K562 (cell line): ENCODE data around the gene ERCC1. TPM values are rescaled to one million over a fixed set of nuclear protein-coding genes. Genes with fewer than 3 reads are reported as not detected.

Experiments
- ARID1B ChIP-seq: fragments of 450-650 bp; IDR thresholded peaks from 2 replicates; pipeline ENCODE4 v1.6.1; 2016; ENCODE audit warnings: antibody characterized with exemption, mild to moderate bottlenecking, inconsistent platforms
- CEBPZ ChIP-seq: fragments of 150-350 bp; IDR thresholded peaks from 2 replicates; pipeline ENCODE4 v1.6.1; 2014; ENCODE audit warnings: low read depth, mild to moderate bottlenecking, low read length, borderline replicate concordance
- FOS ChIP-seq: IDR thresholded peaks from 3 replicates; pipeline ENCODE4 v1.6.1; 2011; ENCODE audit not compliant: insufficient read length; ENCODE audit errors: extremely low read depth
- GABPB1 ChIP-seq: sonication (generic); formaldehyde crosslinking; IDR thresholded peaks from 2 replicates; pipeline ENCODE4 v1.8.0; 2022; ENCODE audit warnings: mild to moderate bottlenecking, missing genetic modification reagents
- HBP1 ChIP-seq: fragments of 450-650 bp; formaldehyde crosslinking; IDR thresholded peaks from 2 replicates; pipeline ENCODE4 v1.4.0; 2022; ENCODE audit warnings: missing genetic modification characterization
- HDGF ChIP-seq: fragments of 450-650 bp; IDR thresholded peaks from 2 replicates; pipeline ENCODE4 v1.6.1; 2016
- IFI16 ChIP-seq: fragments of 250-450 bp; sonication (Bioruptor Pico); IDR thresholded peaks from 2 replicates; pipeline ENCODE4 v2.1.2; 2022; ENCODE audit warnings: mild to moderate bottlenecking, inconsistent platforms
- LEF1 ChIP-seq: fragments of 450-650 bp; IDR thresholded peaks from 2 replicates; pipeline ENCODE4 v1.6.1; 2016; ENCODE audit warnings: mild to moderate bottlenecking
- MTA1 ChIP-seq: fragments of 450-650 bp; IDR thresholded peaks from 2 replicates; pipeline ENCODE4 v1.6.1; 2017; ENCODE audit warnings: borderline replicate concordance
- RCOR1 ChIP-seq, 2 experiments: IDR thresholded peaks; 2 replicates each; pipeline ENCODE4 v1.6.1; 2012; ENCODE audit warnings: low read depth in 2 of 2, low read length in 2 of 2, borderline replicate concordance in 1 of 2, improper control_type of control experiment in 1 of 2
- SAFB2 ChIP-seq: fragments of 200-400 bp; formaldehyde crosslinking; IDR thresholded peaks from 2 replicates; pipeline ENCODE4 v1.6.1; 2018; ENCODE audit warnings: borderline replicate concordance, low read length, low read depth, moderate library complexity; ENCODE audit not compliant: severe bottlenecking
- SIX5 ChIP-seq, 2 experiments: IDR thresholded peaks; 2 replicates each; pipeline ENCODE4 v1.6.1; 2011; ENCODE audit warnings: low read length in 2 of 2, borderline replicate concordance in 1 of 2, low read depth in 1 of 2, mild to moderate bottlenecking in 1 of 2, moderate library complexity in 1 of 2; ENCODE audit not compliant: insufficient read depth in 1 of 2
- STAG1 ChIP-seq: sonication (generic); formaldehyde crosslinking; IDR thresholded peaks from 2 replicates; pipeline ENCODE4 v1.5.0; 2020; ENCODE audit warnings: missing genetic modification reagents, borderline replicate concordance
- TBP ChIP-seq: optimal IDR thresholded peaks from 2 replicates; pipeline ENCODE3; 2011; ENCODE audit warnings: low read depth, low read length, improper control_type of control experiment
- TEAD4 ChIP-seq, 2 experiments: sonication (generic) in 1 of 2; formaldehyde crosslinking in 1 of 2; IDR thresholded peaks; 2 replicates each; pipeline versions ENCODE4 v1.6.1 to v1.8.0; 2012 to 2022; ENCODE audit warnings: borderline replicate concordance in 1 of 2, inconsistent platforms in 1 of 2, low read length in 1 of 2, mild to moderate bottlenecking in 1 of 2, missing genetic modification reagents in 1 of 2
- ZFX ChIP-seq: sonication (generic); formaldehyde crosslinking; IDR thresholded peaks from 2 replicates; pipeline ENCODE4 v1.8.0; 2022; ENCODE audit warnings: mild to moderate bottlenecking, missing genetic modification reagents, moderate library complexity
- ZNF232 ChIP-seq: sonication (generic); formaldehyde crosslinking; IDR thresholded peaks from 2 replicates; pipeline ENCODE4 v1.8.0; 2022; ENCODE audit warnings: mild to moderate bottlenecking, missing genetic modification reagents
- ZNF395 ChIP-seq: fragments of 200-800 bp; sonication (Bioruptor generic); IDR thresholded peaks from 2 replicates; pipeline ENCODE4 v1.6.1; 2017; ENCODE audit warnings: missing genetic modification characterization, missing compliant biosample characterization
- polyA plus RNA-seq, 8 experiments: library from polyadenylated mRNA; depleted of rRNA in 4 of 8; stranded (reverse) in 5 of 8; unstranded in 3 of 8; fragments of >200 nt; fragmentation: Nextera tagmentation in 2 of 8; fragmentation: Illumina TruSeq in 1 of 8; extraction: Ambion mirVana in 2 of 8; extraction: Trizol in 1 of 8; gene quantifications; 2 replicates each; pipeline versions ENCODE4 v1.2.1 to v1.2.3, GENCODE V29; 2011 to 2014; ENCODE audit warnings: inconsistent platforms in 1 of 8, missing spikeins in 1 of 8
- total RNA-seq, 7 experiments: library from RNA; depleted of rRNA in 6 of 7; stranded (reverse); fragments of >200 nt in 6 of 7; fragmentation: Illumina TruSeq in 2 of 7; extraction: Trizol in 2 of 7; gene quantifications; 2 replicates each; pipeline versions ENCODE4 v1.2.1 to v1.2.3, GENCODE V29; 2011 to 2021; ENCODE audit warnings: low replicate concordance in 1 of 7
- TF ChIP-seq, protein P1 (sequence below): fragments of 250-450 bp; sonication (Bioruptor Pico); IDR thresholded peaks from 2 replicates; pipeline ENCODE4 v1.8.0; 2022; ENCODE audit warnings: moderate library complexity, mild to moderate bottlenecking, inconsistent platforms

Gene ERCC1
- total and polyA plus RNA-seq, 9 of the 15 experiments (the other 6 are each of a cell fraction or from before 2014, with no cell fraction given): 9.3 to 92.6 (median 60.0) TPM

- TF ChIP-seq CEBPZ: no peak
- peak; percentile 81 for TF ChIP-seq ARID1B
- no peak for TF ChIP-seq HDGF
- 0 out of 2 replicates have a peak, but pooled peaks have one; percentile 39 for TF ChIP-seq MTA1
- TF ChIP-seq FOS: peak; percentile 19
- peak; percentile 68 for TF ChIP-seq ZNF395 (CRISPR knock-in tag)
- peak; percentile 48; the same call in 1 of the 2 replicates for TF ChIP-seq GABPB1 (CRISPR knock-in tag)
- no peak for TF ChIP-seq IFI16 (CRISPR knock-in tag)
- TF ChIP-seq RCOR1 (IDR thresholded peaks at IDR 0.05; ENCODE audit: borderline replicate concordance in 1 of 2, low read depth in 2 of 2, low read length in 2 of 2): no peak; a peak in 1 of 4 replicates
- no peak for TF ChIP-seq SIX5 (IDR thresholded peaks at IDR 0.05; ENCODE audit: borderline replicate concordance in 1 of 2, insufficient read depth in 1 of 2, low read depth in 1 of 2, low read length in 2 of 2)
- TF ChIP-seq LEF1: peak; percentile 77
- TF ChIP-seq ZNF232 (CRISPR knock-in tag): 0 out of 2 replicates have a peak, but pooled peaks have one; percentile 20
- peak; percentile 51 for TF ChIP-seq TBP
- no peak for TF ChIP-seq STAG1
- TF ChIP-seq, protein P1, sequence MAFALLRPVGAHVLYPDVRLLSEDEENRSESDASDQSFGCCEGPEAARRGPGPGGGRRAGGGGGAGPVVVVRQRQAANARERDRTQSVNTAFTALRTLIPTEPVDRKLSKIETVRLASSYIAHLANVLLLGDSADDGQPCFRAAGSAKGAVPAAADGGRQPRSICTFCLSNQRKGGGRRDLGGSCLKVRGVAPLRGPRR (CRISPR knock-in tag): no peak
- TF ChIP-seq HBP1 (CRISPR knock-in tag): 0 out of 2 replicates have a peak, but pooled peaks have one; percentile 44
- TF ChIP-seq ZFX (CRISPR knock-in tag): peak; percentile 88
- TF ChIP-seq SAFB2: no peak
- TF ChIP-seq TEAD4 (IDR thresholded peaks at IDR 0.05; ENCODE audit: low read length): peak; percentile 89
- peak; percentile 95 for TF ChIP-seq TEAD4 (CRISPR knock-in tag; IDR thresholded peaks at IDR 0.05; ENCODE audit: borderline replicate concordance)
Measured at GRCh38 chr19:45455707-45456499, 32.2 kb upstream of the ERCC1 start (continued).
